ENCODE measurements around the gene SLC6A15.

Gene SLC6A15

DNA sequence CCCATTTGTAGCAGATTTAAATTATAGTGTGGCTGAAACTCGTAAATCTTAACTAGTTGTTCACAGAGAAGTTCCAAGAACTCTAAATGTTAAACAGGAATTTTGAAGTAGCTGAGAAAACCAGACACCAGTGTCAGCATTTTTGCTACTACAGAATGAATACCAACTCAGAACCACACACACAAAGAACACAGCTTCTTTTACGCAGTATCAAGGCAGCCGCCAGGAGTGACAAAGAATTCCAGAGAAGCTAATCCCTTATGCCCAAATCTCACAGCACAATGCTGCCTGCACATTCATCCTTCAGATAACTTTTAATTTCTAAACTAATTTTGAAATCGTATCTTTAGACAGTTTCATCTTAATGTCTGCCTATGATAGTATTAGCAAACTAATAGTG, 37.4 kb downstream of the SLC6A15 start:
- in situ Hi-C loops (cut with MboI; ENCODE audit: low sequenced_read_pairs), result no loop called here

DNA sequence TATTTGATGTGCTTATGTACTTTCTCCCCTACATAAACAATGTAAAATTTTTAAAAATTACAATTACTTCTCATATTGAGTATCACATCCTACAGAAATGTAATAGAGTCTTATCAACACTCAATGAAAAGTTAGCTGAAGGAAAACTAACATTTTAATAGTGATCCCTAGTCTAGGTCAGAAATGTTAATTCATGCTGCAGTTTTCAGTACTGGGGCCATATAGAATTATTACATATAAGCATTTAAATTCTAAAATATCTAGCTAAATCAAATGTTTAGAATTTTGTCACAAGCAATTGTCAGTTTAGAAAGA, 37.8 kb downstream of the SLC6A15 start:
- in situ Hi-C loops (cut with MboI; ENCODE audit: low sequenced_read_pairs), result no loop called here

- in situ Hi-C loops (cut with MboI; ENCODE audit: low sequenced_read_pairs), result no loop called here
Observed at GRCh38 chr12:84874125-84874824, 38.3 kb downstream of the SLC6A15 start.

GRCh38 chr12:84862186-84862585, 50.4 kb downstream of the SLC6A15 start:
- in situ Hi-C loops (cut with MboI; ENCODE audit: low sequenced_read_pairs), result no loop called here

GRCh38 chr12:84860718-84861117, 51.9 kb downstream of the SLC6A15 start:
- in situ Hi-C loops (cut with MboI; ENCODE audit: low sequenced_read_pairs), result no loop called here

DNA sequence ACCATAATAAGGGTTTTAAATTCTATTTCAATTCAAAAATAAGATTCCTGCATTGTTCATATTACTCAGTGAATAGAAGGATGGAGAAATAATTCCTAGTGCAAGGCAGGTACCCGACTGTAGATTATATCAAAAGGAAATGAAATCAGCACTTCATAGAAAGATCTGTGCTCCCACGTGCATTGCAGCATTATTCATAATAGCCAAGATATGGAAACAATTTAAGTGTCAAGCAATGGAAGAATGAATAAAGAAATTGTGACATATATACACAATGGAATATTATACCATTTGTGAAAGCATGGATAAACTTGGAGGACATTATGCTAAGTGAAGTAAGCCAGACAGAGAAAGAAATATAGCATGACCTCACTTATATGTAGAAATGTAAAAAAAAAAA, 53.8 kb downstream of the SLC6A15 start:
- in situ Hi-C loops (cut with MboI; ENCODE audit: low sequenced_read_pairs), result no loop called here

GRCh38 chr12:84857525-84858208, 54.9 kb downstream of the SLC6A15 start:
- in situ Hi-C loops (cut with MboI; ENCODE audit: low sequenced_read_pairs), result no loop called here

DNA sequence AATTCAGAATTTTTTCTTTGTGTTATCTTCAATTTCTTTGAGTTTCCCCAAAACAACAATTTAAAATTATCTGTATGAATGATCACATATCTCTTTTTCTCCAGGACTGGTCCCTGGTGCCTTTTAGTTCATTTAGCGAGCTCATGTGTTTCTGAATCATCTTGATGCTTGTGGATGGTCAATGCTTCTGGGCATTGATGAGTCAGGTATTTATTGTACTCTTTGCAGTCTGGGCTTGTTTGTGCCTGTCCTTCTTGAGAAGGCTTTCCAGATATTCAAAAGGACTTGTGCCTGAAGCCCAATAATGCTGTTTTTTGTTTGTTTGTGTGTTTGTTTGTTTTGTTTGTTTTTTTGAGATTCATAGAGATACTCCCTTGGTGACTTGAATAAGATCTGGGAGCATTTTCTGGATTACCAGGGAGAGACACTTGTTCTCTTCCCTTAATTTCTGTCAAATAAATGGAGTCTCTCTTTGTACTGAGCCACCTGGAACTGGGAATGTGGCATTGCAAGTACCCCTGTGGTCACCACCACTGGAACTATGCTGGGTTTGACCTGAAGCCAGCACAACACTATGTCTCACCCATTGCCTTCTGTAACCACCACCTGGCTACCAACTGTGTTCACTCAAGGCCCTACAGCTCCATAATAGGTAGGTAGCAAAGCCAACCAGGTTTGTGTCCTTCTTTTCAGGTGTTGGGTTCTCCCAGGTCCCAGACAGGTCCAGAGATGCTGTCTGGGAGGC, 56.3 kb downstream of the SLC6A15 start:
- in situ Hi-C loops (cut with MboI; ENCODE audit: low sequenced_read_pairs), result no loop called here

- in situ Hi-C loops (cut with MboI; ENCODE audit: low sequenced_read_pairs), result no loop called here
Observed at GRCh38 chr12:84843593-84844144, 68.9 kb downstream of the SLC6A15 start.

DNA sequence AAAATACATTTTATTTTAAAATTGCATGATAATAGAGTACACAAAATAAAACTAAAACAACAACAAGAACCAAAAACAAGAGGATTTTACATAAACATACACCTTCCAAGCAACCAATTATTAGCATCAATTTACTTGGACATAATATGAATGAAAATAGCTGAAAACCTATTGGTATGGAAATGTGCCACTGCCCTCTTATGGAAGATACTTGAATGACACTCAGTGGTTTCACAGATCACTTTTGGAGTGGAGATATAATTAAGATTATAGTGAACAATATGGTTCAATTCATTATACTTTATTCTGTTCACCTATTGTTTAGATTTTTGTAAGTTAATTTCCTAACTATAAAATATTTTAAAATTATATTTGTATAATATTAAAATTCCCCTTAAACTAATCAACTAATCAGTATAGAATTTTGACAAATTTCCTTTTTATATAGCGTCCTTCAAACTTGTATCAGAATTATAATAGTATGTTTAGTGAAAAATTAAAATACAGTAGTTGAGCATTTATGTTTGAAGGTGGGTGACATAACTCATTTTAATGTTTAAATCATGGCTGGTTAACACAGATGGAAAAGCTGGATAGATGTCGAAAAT, 70.1 kb downstream of the SLC6A15 start:
- in situ Hi-C loops (cut with MboI; ENCODE audit: low sequenced_read_pairs), result no loop called here

GRCh38 chr12:84841591-84841990, 71.0 kb downstream of the SLC6A15 start:
- in situ Hi-C loops (cut with MboI; ENCODE audit: low sequenced_read_pairs), result no loop called here

GRCh38 chr12:84840356-84840755, 72.2 kb downstream of the SLC6A15 start:
- in situ Hi-C loops (cut with MboI; ENCODE audit: low sequenced_read_pairs), result no loop called here

DNA sequence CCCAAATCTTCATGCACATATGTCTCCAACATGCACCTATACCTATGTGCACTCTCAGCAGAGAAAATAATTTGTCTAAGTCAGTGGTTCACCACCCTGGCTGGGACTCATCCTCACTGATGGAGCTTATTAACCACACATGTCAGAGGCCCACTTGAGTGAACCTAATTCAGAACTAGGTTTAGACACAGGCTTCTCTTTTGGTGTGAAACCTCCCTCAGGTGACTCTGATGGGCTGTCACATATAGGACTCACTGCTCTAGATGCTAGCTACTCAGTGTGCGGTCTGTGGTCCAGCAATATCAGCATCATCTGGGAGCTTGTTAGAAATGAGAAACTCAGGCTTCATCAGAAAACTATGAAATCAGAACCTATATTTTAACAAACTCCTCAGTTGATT, 85.7 kb downstream of the SLC6A15 start:
- in situ Hi-C loops (cut with MboI; ENCODE audit: low sequenced_read_pairs), result no loop called here

DNA sequence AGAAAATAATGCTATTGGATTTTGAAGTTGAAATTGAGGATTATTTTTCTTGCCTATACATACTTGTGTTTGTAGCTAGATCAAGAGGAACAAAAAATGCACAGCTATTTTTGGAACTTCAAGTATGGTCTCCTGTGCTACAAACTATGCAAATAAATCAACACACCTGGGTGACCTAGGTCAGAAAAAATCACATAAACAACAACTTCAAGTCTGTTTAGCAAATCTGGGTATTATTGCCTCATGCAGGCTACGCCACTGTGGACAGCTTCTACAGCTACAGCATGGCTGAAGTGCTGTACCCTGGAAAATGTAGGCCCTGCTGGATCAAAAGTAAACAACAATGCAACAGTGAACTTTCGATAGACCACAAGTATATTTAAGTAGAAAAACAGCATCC, 87.5 kb downstream of the SLC6A15 start:
- in situ Hi-C loops (cut with MboI; ENCODE audit: low sequenced_read_pairs), result no loop called here

DNA sequence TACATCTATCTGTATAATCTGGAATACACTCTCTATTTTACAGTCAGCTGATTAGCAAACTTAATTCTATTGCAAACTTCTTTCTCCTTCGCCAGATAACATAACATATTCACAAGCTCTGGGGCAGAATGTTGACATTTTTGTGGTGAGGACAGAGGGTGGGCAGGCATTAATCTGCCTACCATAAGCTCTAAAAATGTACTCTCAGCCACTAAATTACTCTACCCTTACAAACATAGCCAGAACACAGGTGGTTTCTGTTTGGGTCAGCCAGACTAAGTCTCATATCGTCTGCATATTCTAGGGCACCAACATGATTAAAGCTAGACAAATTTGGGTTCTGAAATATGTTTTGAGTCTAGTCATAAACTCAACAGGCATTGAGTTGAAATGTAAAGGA, 90.1 kb downstream of the SLC6A15 start:
- in situ Hi-C loops (cut with MboI; ENCODE audit: low sequenced_read_pairs), result no loop called here

DNA sequence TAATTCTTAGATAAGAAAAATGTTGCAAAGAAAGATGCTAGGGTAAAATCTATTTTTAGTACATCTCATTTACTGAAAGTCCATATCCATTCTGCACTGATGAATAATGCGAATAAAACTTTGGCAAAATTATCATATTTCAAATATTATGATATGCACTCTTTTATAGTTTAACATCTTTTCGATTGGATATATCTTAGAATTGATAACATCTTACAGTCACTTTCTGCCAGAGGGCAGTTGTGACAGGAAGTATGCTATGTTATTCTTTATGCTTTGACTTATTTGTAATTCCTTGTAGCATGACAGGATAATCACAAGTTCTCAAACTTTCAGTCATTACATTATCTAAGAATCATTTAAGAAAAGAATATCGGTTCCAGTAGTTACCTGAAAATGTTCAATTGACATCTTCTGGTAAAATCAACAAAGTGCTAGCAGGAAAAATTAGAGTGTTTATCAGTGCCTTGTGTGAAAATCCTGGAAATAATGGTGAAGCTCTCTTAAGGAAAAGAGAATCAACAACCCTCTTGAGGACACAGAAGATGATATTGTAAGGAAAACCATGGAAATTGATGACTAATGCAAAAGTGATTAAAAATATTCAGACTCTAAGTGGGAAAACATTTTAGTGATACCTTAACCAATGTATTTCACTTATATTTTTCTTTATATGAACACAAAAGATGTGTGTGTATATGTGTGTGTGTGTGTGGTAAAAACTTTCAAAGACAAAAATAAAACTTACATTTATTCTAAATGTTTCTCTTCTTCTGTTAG, 95.5 kb downstream of the SLC6A15 start:
- in situ Hi-C loops (cut with MboI; ENCODE audit: low sequenced_read_pairs), result no loop called here

DNA sequence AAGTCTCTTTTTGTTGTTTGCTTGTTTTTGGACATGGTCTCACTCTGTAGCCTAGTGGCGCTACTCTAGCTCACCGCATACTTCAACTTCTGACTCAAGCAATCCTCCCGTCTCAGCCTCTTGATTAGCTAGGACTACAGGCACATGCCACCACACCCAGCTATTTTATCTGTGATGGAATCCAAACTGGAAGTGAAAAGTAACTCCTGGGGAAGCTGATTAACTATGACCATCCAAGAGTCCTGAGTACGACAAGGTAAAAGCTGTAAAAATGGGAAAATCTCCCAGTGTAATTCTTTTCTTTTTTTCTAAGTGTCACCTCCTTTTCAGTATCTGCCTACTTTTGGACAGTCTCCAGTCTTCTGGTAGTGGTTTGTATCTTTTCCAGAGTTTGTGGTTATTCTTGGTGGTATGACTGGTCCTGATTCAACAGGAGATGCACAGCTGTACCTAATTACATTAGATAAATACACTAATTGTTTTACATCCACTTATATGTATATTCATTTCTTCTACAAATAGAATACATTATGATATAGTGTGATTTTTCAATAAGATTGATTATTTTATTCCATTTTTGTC, 97.8 kb downstream of the SLC6A15 start:
- in situ Hi-C loops (cut with MboI; ENCODE audit: low sequenced_read_pairs), result no loop called here

GRCh38 chr12:84813780-84814663, 98.6 kb downstream of the SLC6A15 start:
- in situ Hi-C loops (cut with MboI; ENCODE audit: low sequenced_read_pairs), result no loop called here

DNA sequence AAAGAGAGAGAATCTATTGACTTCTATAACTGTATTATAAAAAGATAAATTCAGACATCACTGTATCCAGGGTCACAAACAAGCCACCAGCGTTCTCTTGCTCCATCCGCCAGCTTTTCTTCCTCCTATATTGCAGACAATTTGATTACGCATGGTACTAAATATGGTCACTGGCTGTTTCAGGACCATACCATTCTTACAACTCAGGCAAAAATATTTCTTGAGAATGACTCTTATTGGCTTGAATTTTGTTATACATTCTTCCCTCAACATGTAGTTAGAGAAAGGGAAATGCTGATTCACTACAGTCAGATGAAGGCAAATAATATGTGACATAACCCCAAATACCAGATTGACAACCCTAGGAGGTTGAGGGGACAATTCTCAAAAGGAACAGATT, 101.3 kb downstream of the SLC6A15 start:
- in situ Hi-C loops (cut with MboI; ENCODE audit: low sequenced_read_pairs), result no loop called here

Data from hTERT RPE-1 (cell line).